ENCODE results near the gene TTC28.
"Not testable (repeated sequence)": the region's sequence is repeated elsewhere in the genome, so short reads cannot be mapped to it uniquely, and the experiment has no call there.

Gene TTC28

GRCh38 chr22:28604966-28605761 is 74.5 kb downstream of the TTC28 start:
- DNase-seq (ENCODE audit: low read depth) = no peak

DNA sequence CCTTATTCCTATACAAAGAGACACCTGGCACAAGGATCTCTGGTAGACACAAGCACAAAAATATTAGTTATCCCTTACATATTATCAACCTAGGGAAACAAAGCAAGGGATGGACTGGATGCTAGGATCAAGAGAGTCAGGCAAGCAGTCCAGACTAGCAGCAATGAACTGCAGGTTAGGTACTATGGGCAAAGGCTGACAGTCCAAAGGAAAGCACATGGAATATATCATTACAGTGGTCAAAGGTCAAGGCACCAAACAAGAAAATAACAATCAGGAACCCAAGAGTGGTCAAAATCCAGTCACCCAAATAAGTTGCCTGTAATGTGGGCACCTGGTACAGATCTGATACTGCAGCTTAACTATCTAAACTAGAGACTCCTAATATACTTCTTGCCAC is 77.7 kb downstream of the TTC28 start:
- no peak for DNase-seq (ENCODE audit: low read depth)

- no peak for DNase-seq (ENCODE audit: low read depth)
Measured at GRCh38 chr22:28600546-28601143, 79.0 kb downstream of the TTC28 start.

GRCh38 chr22:28599693-28600092 is 79.9 kb downstream of the TTC28 start:
- no peak for DNase-seq (ENCODE audit: low read depth)

GRCh38 chr22:28597665-28598064 is 82.0 kb downstream of the TTC28 start:
- DNase-seq (ENCODE audit: low read depth) = no peak

- no peak for DNase-seq (ENCODE audit: low read depth)
Measured at GRCh38 chr22:28594797-28595462, 84.7 kb downstream of the TTC28 start.

DNA sequence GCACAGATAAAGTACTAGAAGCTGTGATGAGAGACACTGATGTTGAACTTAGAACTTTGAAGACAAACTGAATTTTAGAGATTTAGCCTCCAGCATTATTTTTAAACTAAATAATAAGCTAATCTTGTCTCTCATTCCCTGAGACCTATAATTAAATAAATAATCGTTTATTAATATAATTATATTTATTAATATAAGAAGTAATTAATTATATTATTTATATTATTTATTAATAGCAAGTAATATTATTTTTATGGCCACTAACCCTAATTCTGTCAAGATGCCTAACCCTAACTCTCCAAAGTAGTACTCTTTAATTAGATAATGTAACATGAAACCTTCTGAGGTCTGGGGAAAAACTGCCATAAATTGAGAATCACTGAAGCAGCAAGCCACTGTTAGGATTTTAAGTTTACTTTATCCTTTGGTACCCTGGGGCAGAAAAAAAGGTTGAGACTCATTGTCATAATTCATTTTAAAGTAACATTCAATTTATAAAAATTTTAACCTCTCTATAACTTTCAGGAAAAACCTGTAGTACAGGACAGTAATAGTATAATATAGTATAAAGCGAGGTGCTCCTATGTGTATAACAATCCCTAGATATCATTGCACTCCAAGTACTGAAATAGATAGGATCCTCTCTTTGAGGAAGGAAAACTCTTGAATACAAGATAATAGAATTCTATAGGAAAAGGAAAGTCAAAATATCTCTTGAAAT is 85.4 kb downstream of the TTC28 start:
- DNase-seq (ENCODE audit: low read depth) = no peak

DNA sequence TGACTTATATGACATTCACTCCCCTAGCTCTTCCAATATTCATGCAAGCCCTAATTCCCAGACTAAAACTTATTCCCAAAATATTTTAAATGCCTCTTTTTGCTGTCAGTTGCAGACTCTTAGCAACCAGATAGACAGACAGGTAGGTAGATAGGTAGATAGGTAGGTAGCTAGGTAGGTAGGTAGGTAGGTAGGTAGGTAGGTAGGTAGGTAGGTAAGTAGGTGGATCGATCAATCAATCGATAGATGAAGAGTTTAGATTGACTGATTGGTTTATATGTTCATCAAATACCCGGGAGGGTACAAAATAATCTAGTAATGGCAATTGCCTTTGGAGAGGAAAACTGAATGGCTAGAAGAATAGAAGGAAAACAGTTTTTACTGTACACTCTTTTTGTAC is 86.3 kb downstream of the TTC28 start:
- DNase-seq (ENCODE audit: low read depth) = no peak

DNA sequence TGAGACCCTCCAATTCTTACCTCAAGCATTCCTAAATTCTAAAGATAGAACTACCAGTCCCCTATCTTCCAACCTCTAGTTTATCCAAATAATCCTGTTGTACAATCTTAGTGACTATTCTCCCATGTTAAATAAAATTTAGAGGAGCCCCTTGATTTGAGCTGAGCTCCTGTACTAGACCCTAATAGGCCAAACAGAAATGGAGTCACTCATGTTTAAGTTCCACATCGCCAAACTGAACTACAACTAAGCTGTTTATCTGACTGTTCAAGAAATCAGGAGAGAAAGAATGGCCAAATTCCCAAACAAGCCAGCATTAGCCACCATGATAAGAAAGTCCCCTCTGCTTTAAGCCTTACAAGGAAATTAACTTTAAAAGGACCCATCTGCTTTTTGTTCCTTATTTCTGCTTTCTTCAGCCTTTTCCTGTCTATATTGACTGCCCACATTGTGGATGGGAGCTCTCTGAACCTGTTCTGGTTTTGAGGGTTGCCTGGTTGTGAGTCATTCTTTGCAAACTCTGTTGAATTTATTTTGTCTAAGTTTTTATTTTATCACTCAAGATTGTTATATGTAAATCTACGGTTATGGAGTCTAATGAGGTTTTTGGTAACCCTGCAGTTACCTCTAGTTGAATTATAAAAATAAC is 90.4 kb downstream of the TTC28 start:
- DNase-seq (ENCODE audit: low read depth) = no peak

GRCh38 chr22:28585324-28585723 is 94.3 kb downstream of the TTC28 start:
- no peak for DNase-seq (ENCODE audit: low read depth)

- DNase-seq (ENCODE audit: low read depth) = no peak
Measured at GRCh38 chr22:28582806-28583205, 96.8 kb downstream of the TTC28 start.

- no peak for DNase-seq (ENCODE audit: low read depth)
Measured at GRCh38 chr22:28581016-28581415, 98.6 kb downstream of the TTC28 start.

DNA sequence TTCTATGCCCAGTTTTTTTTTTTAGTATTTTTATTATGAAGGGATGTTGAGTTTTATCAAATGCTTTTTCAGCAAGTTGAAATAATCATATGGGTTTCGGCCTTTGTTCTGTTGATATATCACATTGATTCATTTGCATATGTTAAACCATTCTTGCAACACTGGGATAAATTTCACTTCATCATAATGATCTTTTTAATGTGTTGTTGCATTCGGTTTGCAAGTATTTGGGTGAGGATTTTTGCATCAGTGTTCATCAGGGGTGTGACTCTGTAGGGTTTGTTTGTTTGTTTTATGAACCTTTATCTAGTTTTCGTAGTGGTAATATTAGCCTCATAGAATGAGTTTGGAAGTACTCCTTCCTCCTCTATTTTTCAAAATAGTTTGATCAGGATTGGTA is 103.5 kb downstream of the TTC28 start:
- DNase-seq (ENCODE audit: low read depth) = no peak

GRCh38 chr22:28574159-28574788 is 105.4 kb downstream of the TTC28 start:
- DNase-seq (ENCODE audit: low read depth) = no peak

DNA sequence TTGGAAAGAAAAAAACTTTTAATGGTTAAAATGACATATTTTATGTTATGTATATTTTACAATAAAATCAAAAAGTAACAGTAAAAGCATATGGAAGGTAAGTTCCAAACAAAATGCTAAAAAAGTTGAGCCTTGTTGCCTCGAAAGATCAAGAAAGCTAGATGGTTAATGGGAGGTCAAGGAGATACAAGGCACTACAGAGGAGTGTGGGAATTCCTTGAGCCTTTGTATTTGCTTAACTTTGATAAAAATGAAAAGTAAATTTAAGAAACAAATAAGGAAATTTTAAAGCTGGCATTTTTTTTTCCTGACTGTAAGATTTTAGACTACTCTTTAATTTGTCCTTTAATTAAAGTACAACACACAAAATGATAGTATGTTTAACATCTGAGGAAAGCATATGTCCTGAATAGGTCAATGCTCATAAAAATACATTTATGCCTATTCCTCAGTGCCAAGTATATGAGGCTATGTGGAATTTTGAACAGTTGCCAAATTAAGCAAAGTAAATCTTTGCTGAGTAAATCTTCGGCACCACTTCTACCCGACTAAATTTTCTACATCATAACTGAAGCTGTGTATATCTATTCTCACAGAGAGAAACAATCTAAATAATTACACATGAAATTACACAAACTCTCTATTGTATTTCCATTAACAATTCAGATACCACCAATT is 108.8 kb downstream of the TTC28 start:
- DNase-seq (ENCODE audit: low read depth) = no peak

DNA sequence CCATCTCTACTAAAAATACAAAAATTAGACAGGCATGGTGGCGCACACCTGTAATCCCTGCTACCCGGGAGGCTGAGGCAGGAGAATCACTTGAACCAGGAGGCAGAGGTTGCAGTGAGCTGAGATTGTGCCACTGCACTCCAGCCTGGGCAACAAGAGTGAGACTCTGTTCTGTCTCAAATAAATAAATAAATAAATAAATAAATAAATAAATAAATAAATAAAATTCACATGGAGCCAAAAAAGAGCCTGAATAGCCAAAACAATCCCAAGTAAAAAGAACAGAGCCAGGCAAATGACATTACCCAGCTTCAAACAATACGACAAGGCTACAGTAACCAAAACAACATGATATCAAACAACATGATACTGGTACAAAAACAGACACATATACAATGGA is 110.7 kb downstream of the TTC28 start:
- not testable (repeated sequence) for DNase-seq (ENCODE audit: low read depth)

GRCh38 chr22:28568099-28568498 is 111.5 kb downstream of the TTC28 start:
- no peak for DNase-seq (ENCODE audit: low read depth)

DNA sequence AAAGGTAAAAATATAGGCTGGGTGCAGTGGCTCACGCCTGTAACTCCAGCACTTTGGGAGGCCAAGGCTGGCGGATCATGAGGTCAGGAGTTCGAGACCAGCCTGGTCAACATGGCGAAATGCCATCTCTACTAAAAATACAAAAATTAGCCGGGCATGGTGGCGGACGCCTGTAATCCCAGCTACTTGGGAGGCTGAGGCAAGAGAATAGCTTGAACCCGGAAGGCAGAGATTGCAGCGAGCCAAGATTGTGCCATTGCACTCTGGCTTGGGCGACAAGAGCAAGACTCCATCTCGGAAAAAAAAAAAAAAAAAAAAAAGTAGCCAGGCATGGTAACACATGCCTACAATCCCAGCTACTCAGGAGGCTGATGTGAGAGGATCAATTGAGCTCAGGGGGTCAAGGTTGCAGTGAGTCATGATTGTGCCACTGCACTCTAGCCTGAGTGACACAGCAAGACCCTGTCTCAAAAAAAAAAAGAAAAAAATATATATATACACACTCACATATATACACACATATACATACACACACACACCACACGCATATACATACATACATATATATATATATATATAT is 112.6 kb downstream of the TTC28 start:
- not testable (repeated sequence) for DNase-seq (ENCODE audit: low read depth)

GRCh38 chr22:28563636-28564035 is 116.0 kb downstream of the TTC28 start:
- no peak for DNase-seq (ENCODE audit: low read depth)

DNA sequence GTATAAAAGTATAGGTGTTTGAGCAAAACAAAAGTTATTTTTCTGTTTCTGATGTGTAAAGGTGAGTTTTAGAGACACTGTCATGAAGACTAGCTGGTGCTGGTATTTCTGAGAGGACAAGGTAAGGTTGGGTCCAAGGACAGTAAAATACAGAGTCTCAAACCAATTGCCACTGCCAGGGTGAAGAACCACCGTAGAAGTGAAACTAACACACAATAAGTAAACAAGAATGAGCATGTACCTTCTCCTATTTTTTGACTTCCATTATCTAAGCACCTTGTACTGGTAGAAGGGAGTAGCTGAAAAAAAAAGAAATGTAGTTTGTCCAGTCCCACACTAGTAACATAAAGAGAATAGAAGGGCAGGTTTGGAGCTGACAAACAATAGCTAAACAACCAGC is 117.3 kb downstream of the TTC28 start:
- no peak for DNase-seq (ENCODE audit: low read depth)

DNA sequence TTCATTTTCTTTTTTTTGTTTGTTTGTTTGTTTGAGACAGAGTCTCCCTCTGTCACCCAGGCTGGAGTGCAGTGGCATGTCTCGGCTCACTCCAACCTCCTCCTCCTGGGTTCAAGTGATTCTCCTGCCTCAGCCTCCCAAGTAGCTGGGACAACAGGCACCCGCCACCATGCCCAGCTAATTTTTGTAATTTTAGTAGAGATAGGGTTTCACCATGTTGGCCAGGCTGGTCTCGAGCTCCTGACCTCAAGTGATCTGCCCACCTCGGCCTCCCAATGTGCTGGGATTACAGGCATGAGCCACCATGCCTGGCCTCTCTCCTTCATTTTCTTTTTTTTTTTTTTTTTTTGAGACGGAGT is 118.9 kb downstream of the TTC28 start:
- not testable (repeated sequence) for DNase-seq (ENCODE audit: low read depth)
